HG02938 (cell line): Measurements from ENCODE around the gene SGF29.
"Not testable (repeated sequence)": the region's sequence is repeated elsewhere in the genome, so short reads cannot be mapped to it uniquely, and the experiment has no call there.

Source experiments
- ATAC-seq: cut with Tn5 transposase; IDR thresholded peaks from one replicate; pipeline ENCODE4 v1.9.1; 2021; ENCODE audit warnings: mild to moderate bottlenecking, moderate library complexity; ENCODE audit not compliant: unreplicated experiment

Gene SGF29

GRCh38 chr16:28609631-28610594, 56.2 kb downstream of the SGF29 start, which contains the start of gene SULT1A1:
Gene SULT1A1, minus strand, starts transcription at chr16:28610044. Its CDS starts 1,189 bp downstream, at chr16:28608855.
- no peak for ATAC-seq

GRCh38 chr16:28610595-28611191, 57.0 kb downstream of the SGF29 start:
- ATAC-seq, result no peak

- not testable (repeated sequence) for ATAC-seq
Observed at GRCh38 chr16:28612359-28613280, 58.9 kb downstream of the SGF29 start.

GRCh38 chr16:28613912-28614311, 60.2 kb downstream of the SGF29 start:
- not testable (repeated sequence) for ATAC-seq

- not testable (repeated sequence) for ATAC-seq
Observed at GRCh38 chr16:28614561-28614960, 60.8 kb downstream of the SGF29 start.

- ATAC-seq, result not testable (repeated sequence)
Observed at GRCh38 chr16:28615486-28616223, 61.9 kb downstream of the SGF29 start.

GRCh38 chr16:28616224-28616577, 62.5 kb downstream of the SGF29 start:
- ATAC-seq, result not testable (repeated sequence)

- no peak for ATAC-seq
Observed at GRCh38 chr16:28616636-28617035, 62.9 kb downstream of the SGF29 start.

GRCh38 chr16:28617874-28618273, 64.2 kb downstream of the SGF29 start:
- no peak for ATAC-seq

GRCh38 chr16:28620316-28620715, 66.6 kb downstream of the SGF29 start:
- not testable (repeated sequence) for ATAC-seq

- no peak for ATAC-seq
Observed at GRCh38 chr16:28621481-28622155, 67.9 kb downstream of the SGF29 start.

GRCh38 chr16:28622532-28623171, 68.9 kb downstream of the SGF29 start:
- not testable (repeated sequence) for ATAC-seq

- ATAC-seq, result no peak
Observed at GRCh38 chr16:28623172-28623711, 69.5 kb downstream of the SGF29 start.

GRCh38 chr16:28630905-28631304, 77.2 kb downstream of the SGF29 start:
- not testable (repeated sequence) for ATAC-seq

- not testable (repeated sequence) for ATAC-seq
Observed at GRCh38 chr16:28636093-28636823, 82.5 kb downstream of the SGF29 start.

GRCh38 chr16:28637765-28638164, 84.0 kb downstream of the SGF29 start, which contains the start of gene NPIPB8:
Gene NPIPB8, plus strand, starts transcription at chr16:28638065. Its CDS starts 296 bp downstream, at chr16:28638361.
- not testable (repeated sequence) for ATAC-seq

GRCh38 chr16:28638359-28638758, 84.6 kb downstream of the SGF29 start:
- ATAC-seq, result not testable (repeated sequence)

- not testable (repeated sequence) for ATAC-seq
Observed at GRCh38 chr16:28639959-28640358, 86.2 kb downstream of the SGF29 start.
